Astrocyte (in vitro differentiated cells and primary cell): ENCODE results near the gene JAML. TPM values are rescaled to one million over a fixed set of nuclear protein-coding genes. Genes with fewer than 3 reads are reported as not detected.

Experiments used
- DNase-seq: peaks from one replicate; pipeline ENCODE4 v3.0.0-alpha.2; 2010; ENCODE audit warnings: low read depth
- FAIRE-seq: peaks from 2 replicates; lab custom pipeline; 2011; peaks lifted over from hg19 to GRCh38; lab: Jason Lieb, UNC
- H2AFZ ChIP-seq: 2 replicates; pipeline ENCODE4 v1.6.0; 2012; ENCODE audit warnings: low read depth, low read length, inconsistent platforms
- H3K27ac ChIP-seq: 2 replicates; pipeline ENCODE4 v1.5.1; 2011; ENCODE audit warnings: low read depth, low read length, inconsistent platforms
- H3K27me3 ChIP-seq: 2 replicates; pipeline ENCODE4 v1.6.0; 2011; ENCODE audit warnings: low read length, inconsistent platforms; ENCODE audit not compliant: insufficient read depth
- H3K36me3 ChIP-seq: 2 replicates; pipeline ENCODE4 v1.5.1; 2011; ENCODE audit warnings: low read length, inconsistent platforms; ENCODE audit not compliant: insufficient read depth
- H3K4me1 ChIP-seq: 2 replicates; pipeline ENCODE4 v1.5.1; 2011; ENCODE audit warnings: low read length, inconsistent platforms; ENCODE audit not compliant: insufficient read depth
- H3K4me2 ChIP-seq: 2 replicates; pipeline ENCODE4 v1.6.0; 2012; ENCODE audit warnings: low read length, inconsistent platforms
- H3K4me3 ChIP-seq: 2 replicates; pipeline ENCODE4 v1.5.1; 2011; ENCODE audit warnings: low read depth, mild to moderate bottlenecking, low read length, inconsistent platforms; ENCODE audit not compliant: insufficient read depth
- H3K79me2 ChIP-seq: 2 replicates; pipeline ENCODE4 v1.6.0; 2012; ENCODE audit warnings: mild to moderate bottlenecking, low read length, inconsistent platforms; ENCODE audit not compliant: insufficient read depth
- H3K9ac ChIP-seq: 2 replicates; pipeline ENCODE4 v1.6.0; 2012; ENCODE audit warnings: mild to moderate bottlenecking, low read length, inconsistent platforms
- H3K9me3 ChIP-seq: 2 replicates; pipeline ENCODE4 v1.5.1; 2012; ENCODE audit warnings: low read depth, mild to moderate bottlenecking, low read length, inconsistent platforms; ENCODE audit not compliant: insufficient read depth
- H4K20me1 ChIP-seq: 2 replicates; pipeline ENCODE4 v1.6.0; 2012; ENCODE audit warnings: low read length, inconsistent platforms; ENCODE audit not compliant: insufficient read depth
- H3K27ac Mint-ChIP-seq: one replicate; pipeline ENCODE4 v1.8.0; 2021; ENCODE audit warnings: mild to moderate bottlenecking, mixed read lengths; ENCODE audit not compliant: unreplicated experiment
- H3K27me3 Mint-ChIP-seq: one replicate; pipeline ENCODE4 v1.8.0; 2021; ENCODE audit warnings: low read depth, mixed read lengths; ENCODE audit not compliant: unreplicated experiment
- H3K36me3 Mint-ChIP-seq: one replicate; pipeline ENCODE4 v1.8.0; 2021; ENCODE audit warnings: low read depth, mixed read lengths; ENCODE audit not compliant: unreplicated experiment
- H3K4me1 Mint-ChIP-seq: one replicate; pipeline ENCODE4 v1.8.0; 2021; ENCODE audit warnings: low read depth, mixed read lengths; ENCODE audit not compliant: unreplicated experiment
- H3K4me3 Mint-ChIP-seq: one replicate; pipeline ENCODE4 v1.8.0; 2021; ENCODE audit warnings: mild to moderate bottlenecking, moderate library complexity, mixed read lengths; ENCODE audit not compliant: unreplicated experiment
- H3K9me3 Mint-ChIP-seq: one replicate; pipeline ENCODE4 v1.8.0; 2021; ENCODE audit warnings: mild to moderate bottlenecking, mixed read lengths; ENCODE audit not compliant: unreplicated experiment
- EZH2 ChIP-seq: IDR thresholded peaks from 2 replicates; pipeline ENCODE4 v1.6.1; 2012; ENCODE audit warnings: mild to moderate bottlenecking, low read length, inconsistent platforms; ENCODE audit not compliant: insufficient read depth
- total RNA-seq: library from RNA; stranded (reverse); gene quantifications from 2 replicates; pipeline ENCODE4 v1.2.1, GENCODE V29; 2021
- TF ChIP-seq, protein P1 (sequence below): IDR thresholded peaks from 2 replicates; pipeline ENCODE4 v1.5.1; 2011; ENCODE audit warnings: low read depth, mild to moderate bottlenecking, inconsistent platforms, low read length, moderate library complexity; ENCODE audit not compliant: insufficient read depth

JAML gene
- total RNA-seq, 1 donor from 2014 or later, result not detected

DNA sequence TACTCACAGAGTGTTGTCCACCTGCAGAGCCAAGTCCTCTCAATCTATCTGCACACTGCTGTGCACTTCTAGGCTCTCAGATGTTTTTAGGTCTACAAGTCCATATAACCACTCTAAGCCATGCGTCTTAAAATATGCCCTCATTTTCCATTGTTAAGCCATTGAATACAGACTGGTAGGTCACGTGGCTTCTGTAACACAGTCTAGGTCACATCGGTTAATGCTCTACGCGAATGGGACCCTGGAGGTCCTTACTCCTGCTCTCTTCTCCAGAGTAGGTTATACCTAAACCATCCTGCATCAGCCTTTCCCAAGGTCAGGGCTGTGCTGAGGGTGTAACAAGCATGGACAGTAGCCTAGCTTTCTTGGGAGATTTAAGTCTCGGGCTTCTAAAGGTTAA is 819 bp downstream of the JAML start:
- Histone ChIP-seq H3K4me3 (no peak overlapping the region), H3K9me3 (no peaks in the 10 kb centered on the region), H3K9ac (no peak overlapping the region), H3K27ac (no peak overlapping the region), H3K36me3 (no peaks in the 10 kb centered on the region), H2AFZ (no peak overlapping the region), H4K20me1 (no peaks in the 10 kb centered on the region), H3K4me1 (no peaks in the 10 kb centered on the region), H3K27me3 (peaks cover 12% of the 10 kb centered on the region), H3K4me2 (no peak overlapping the region), H3K79me2 (no peaks in the 10 kb centered on the region)
- H3K4me3 Mint-ChIP-seq, result no peak overlapping the region
- H3K4me1 Mint-ChIP-seq, result no peaks in the 10 kb centered on the region
- H3K9me3 Mint-ChIP-seq, result no peaks in the 10 kb centered on the region
- peaks cover 9% of the 10 kb centered on the region for H3K27me3 Mint-ChIP-seq
- peaks cover 3% of the 10 kb centered on the region for H3K36me3 Mint-ChIP-seq
- DNase-seq (no peak), FAIRE-seq (no peak)
- TF ChIP-seq, protein P1, sequence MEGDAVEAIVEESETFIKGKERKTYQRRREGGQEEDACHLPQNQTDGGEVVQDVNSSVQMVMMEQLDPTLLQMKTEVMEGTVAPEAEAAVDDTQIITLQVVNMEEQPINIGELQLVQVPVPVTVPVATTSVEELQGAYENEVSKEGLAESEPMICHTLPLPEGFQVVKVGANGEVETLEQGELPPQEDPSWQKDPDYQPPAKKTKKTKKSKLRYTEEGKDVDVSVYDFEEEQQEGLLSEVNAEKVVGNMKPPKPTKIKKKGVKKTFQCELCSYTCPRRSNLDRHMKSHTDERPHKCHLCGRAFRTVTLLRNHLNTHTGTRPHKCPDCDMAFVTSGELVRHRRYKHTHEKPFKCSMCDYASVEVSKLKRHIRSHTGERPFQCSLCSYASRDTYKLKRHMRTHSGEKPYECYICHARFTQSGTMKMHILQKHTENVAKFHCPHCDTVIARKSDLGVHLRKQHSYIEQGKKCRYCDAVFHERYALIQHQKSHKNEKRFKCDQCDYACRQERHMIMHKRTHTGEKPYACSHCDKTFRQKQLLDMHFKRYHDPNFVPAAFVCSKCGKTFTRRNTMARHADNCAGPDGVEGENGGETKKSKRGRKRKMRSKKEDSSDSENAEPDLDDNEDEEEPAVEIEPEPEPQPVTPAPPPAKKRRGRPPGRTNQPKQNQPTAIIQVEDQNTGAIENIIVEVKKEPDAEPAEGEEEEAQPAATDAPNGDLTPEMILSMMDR, result no peak
- TF ChIP-seq EZH2, result no peak
- no peak overlapping the region for H3K27ac Mint-ChIP-seq

DNA sequence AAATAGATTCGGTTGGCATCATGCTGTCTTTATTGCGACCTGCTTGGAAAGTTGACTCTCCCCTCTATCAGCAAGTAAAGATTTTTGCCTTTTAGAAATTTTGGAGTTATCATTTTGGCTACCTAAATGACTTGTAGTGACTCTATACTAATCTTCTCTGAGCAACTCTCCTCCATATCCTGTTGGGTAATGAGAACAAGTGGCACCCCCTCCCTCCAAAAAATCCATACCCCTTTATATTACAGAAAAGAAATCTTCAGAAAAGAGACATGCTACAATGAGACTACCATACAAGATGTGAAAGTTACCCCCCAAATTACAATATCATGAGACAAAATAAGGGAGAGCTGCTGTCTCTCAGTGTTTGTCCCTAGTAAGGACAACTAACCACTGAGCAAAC is 1.2 kb downstream of the JAML start:
- Mint-ChIP-seq H3K4me3 (no peak overlapping the region), H3K4me1 (no peaks in the 10 kb centered on the region), H3K27ac (no peak overlapping the region), H3K27me3 (peaks cover 9% of the 10 kb centered on the region), H3K36me3 (peaks cover 3% of the 10 kb centered on the region), H3K9me3 (no peaks in the 10 kb centered on the region)
- no peaks in the 10 kb centered on the region for H4K20me1 ChIP-seq
- FAIRE-seq (no peak), DNase-seq (no peak)
- peaks cover 12% of the 10 kb centered on the region for H3K27me3 ChIP-seq
- H3K79me2 ChIP-seq, result no peaks in the 10 kb centered on the region
- H3K4me1 ChIP-seq, result no peaks in the 10 kb centered on the region
- no peak overlapping the region for H3K27ac ChIP-seq
- H3K9me3 ChIP-seq, result no peaks in the 10 kb centered on the region
- H3K4me2 ChIP-seq, result no peak overlapping the region
- TF ChIP-seq EZH2, result no peak
- TF ChIP-seq, protein P1, result no peak
- H3K4me3 ChIP-seq, result no peak overlapping the region
- no peaks in the 10 kb centered on the region for H3K36me3 ChIP-seq
- no peak overlapping the region for H2AFZ ChIP-seq
- H3K9ac ChIP-seq, result no peak overlapping the region

DNA sequence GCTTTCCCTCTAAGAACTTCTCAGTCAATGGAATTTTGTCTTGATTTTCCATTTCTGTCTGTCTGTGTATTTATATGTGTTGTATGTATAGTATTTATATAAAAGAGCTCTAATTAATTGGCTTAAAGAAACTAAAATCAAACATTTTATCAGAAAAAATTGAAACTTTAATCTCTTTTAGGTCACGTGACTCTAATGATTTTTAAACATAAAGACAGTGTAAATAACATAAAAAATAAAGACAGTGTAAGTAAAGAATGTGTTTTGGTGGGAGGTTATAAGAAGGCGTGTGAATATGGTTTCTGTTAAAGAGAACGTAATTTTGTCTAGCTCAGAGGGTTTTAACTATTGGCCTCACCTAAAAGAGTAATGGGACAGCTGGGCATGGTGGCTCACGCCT is 2.4 kb downstream of the JAML start:
- no peak overlapping the region for H3K9ac ChIP-seq
- FAIRE-seq, result no peak
- H3K4me3 Mint-ChIP-seq, result no peak overlapping the region
- peaks cover 11% of the 10 kb centered on the region for H3K27me3 Mint-ChIP-seq
- H3K79me2 ChIP-seq, result no peaks in the 10 kb centered on the region
- no peaks in the 10 kb centered on the region for H3K36me3 ChIP-seq
- no peaks in the 10 kb centered on the region for H3K9me3 ChIP-seq
- H3K4me3 ChIP-seq, result no peak overlapping the region
- H3K4me1 Mint-ChIP-seq, result no peaks in the 10 kb centered on the region
- no peak overlapping the region for H2AFZ ChIP-seq
- H3K27me3 ChIP-seq, result peaks cover 12% of the 10 kb centered on the region
- H3K27ac Mint-ChIP-seq, result no peak overlapping the region
- H3K4me1 ChIP-seq, result no peaks in the 10 kb centered on the region
- H4K20me1 ChIP-seq, result no peaks in the 10 kb centered on the region
- TF ChIP-seq, protein P1, result no peak
- no peak for TF ChIP-seq EZH2
- no peak overlapping the region for H3K4me2 ChIP-seq
- H3K9me3 Mint-ChIP-seq, result no peaks in the 10 kb centered on the region
- DNase-seq, result no peak
- no peak overlapping the region for H3K27ac ChIP-seq
- H3K36me3 Mint-ChIP-seq, result peaks cover 3% of the 10 kb centered on the region
